ENCODE results near the gene KANSL1. TPM values are rescaled to one million over a fixed set of nuclear protein-coding genes. Genes with fewer than 3 reads are reported as not detected.
A peak's percentile ranks its signal among the peaks of the same experiment; 100 is the strongest.

KANSL1 gene
- total RNA-seq, 1 donor from 2014 or later, result 132 TPM

DNA sequence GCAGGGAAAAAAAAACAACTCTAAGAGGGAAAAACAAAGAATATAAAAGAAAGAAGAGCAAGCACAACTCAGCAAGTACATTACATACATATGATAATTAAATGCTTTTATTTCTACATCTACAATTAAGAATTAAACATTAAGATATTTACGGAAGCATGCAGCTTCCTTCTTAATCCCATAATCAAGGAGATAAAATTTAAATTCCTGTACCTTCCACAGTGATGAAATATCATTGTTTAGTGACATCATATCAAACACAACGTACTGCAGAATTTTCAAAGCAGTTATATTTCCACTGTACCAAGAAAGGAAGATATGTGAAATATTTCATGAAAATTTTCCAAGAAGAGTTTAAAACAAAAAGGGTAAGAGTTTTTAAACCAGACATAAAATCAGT lies 26.0 kb downstream of the KANSL1 start:
- DNase-seq (ENCODE audit: low read depth), result no peak

DNA sequence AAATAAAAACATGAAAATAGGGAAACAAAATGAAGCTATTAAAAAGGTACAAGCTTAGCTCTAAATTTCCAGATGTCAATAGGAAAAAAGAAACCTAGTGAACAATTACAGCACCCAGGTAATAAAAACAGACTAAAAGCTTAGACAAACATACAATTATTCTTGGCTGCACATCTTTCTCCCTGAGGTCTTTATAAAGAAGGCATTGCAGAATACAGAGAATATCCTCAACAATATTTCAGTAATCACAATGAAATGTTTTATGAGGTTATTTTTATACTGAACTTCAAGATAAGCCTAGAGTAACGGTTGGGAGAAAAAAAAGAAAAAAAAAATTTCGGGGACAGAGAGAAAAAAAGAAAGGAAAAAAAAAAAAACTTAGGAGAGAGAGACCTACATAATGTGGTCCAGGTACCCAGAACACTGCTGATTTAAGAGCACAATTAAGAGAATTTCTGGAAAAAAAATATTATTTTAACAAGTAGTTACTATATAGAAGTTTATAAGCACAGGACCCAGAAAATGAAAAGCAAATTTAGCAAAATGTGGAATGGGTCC lies 26.5 kb downstream of the KANSL1 start:
- DNase-seq (ENCODE audit: low read depth), result no peak

DNA sequence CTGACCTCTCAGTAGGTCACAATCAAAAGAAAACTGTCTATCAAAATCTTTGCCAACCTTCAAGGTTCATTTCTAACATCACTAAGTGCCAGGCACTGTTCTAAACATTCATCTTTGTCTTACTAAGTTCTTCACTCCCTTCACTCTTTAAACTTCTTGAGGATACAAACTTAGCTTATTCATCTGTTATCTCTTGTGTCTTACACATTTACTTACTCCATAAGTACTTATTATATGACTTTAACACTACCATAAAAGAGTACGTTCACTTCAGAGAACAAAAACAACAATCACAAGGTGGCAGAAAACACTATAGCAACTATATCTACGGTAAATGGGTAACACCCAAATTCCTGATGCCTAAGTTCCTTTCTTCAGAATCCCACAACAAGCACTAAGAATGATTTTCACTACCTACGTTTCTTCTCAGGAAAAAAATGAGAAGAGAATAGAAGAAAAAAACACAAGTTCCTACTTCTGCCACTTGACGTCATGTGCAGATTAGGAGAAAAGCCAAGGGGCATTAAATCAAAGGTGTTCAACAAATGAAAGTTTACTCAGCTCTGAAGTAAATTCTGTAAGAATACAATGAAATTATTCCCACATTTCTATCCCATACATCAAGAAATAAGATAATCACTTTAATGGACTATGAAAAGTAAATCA lies 29.2 kb downstream of the KANSL1 start:
- no peak for DNase-seq (ENCODE audit: low read depth)

DNA sequence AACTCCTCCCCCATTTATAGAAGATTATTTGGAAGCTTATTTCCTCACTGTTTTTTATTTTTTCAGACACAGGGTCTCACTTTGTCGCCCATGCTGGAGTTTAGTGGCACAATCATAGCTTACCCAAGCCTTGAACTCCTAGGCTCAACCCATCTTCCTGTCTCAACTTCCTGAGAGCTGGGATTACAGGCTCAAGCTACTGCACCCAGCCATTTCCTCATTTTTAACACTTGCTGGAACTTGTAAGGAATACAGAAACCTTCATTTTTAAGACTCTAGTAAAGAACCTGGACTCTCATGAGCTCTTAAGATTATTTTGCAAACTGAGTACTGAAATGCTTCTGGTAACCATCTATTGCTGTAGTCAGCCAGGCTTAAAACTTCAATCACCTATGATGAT lies 29.9 kb downstream of the KANSL1 start:
- DNase-seq (ENCODE audit: low read depth), result no peak

DNA sequence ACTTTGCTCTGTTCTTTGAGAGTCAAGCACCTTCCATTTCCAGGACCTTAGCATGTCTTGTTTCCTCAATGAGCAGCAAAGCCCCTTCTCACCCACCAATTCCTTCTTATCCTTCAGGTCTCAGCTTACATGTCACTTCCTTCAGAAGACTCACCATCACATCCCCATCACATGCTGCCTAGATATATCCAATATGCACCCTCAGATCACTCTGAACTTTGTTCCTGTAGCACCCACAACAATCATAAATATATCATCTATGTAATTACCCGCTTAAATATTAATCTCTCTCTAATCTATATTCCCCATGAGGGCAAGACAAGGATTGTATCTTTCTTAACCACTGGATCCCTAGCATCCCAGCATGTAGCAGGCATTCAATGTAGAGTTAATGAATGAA lies 30.4 kb downstream of the KANSL1 start:
- no peak for DNase-seq (ENCODE audit: low read depth)

DNA sequence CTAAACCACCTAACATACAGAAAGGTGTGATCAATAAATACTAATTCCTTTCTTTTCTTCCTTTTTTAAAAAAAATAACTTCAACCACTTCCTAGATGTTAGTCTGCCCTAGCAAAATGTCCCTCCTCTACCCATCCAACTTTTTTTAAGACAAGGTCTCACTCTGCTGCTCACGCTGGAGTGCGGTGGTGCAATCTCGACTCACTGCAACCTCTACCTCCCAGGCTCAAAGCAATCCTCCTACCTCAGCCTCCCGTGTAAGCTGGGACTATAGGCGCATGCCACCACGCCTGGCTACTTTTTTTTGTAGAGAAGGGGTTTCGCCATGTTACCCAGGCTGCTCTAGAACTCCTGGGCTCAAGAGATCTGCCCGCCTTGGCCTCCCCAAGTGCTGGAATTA lies 33.1 kb downstream of the KANSL1 start:
- no peak for DNase-seq (ENCODE audit: low read depth)

DNA sequence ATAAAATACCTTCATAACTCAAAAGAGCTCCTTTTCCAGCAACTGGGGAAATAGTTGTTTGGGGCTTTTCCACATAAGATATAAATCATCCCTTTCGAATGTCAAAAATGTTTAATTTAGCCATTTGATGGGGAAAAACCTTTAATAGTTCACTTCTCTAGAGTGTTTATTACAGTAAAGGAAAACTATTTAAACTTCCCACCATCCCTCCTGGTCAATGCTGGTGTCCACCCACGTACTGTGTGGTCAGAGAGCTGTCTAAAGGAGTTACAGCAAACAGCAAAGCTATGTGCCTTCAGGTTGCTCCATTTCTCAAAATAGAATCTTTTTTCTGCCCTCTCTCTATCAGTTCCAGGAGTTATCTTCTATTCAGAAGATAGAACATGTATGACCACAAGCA lies 33.5 kb downstream of the KANSL1 start:
- peak; percentile 84 for DNase-seq (ENCODE audit: low read depth)

DNA sequence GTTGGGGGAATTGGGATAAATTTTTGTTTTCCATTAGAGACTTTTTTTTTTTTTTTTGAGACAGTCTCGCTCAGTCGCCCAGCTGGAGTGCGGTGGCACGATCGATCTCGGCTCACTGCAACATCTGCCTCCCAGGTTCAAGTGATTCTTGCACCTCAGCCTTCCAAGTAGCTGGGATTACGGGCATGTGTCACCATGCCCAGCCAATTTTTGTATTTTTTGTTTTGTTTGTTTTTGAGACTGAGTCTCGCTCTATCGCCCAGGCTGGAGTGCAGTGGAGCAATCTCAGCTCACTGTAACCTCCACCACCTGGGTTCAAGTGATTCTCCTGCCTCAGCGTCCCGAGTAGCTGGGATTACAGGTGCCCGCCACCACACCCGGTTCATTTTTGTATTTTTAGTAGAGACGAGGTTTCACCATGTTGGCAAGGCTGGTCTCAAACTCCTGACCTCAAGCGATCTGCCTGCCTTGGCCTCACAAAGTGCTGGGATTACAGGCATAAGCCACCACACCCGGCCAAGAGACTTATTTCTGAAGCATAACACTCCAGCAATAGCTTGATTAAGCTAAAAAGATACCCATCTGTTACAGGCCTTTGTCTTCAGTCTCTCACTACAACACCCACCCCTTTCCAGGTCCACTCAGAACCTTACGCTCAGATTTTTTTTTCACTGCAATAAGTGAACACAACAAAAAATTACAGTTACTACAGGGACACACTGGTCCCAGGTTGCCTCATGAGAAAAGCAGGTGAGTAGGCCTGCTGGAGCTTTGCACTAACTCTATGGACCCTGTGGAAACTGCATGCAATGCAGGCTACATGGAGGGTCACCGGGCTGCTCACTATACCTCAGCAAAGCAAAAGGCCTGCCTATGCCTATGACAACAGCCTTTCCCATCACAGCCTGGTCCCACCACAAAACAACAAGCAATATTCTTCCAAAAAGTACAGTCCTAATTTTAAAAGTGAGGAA lies 34.6 kb downstream of the KANSL1 start:
- no peak for DNase-seq (ENCODE audit: low read depth)

DNA sequence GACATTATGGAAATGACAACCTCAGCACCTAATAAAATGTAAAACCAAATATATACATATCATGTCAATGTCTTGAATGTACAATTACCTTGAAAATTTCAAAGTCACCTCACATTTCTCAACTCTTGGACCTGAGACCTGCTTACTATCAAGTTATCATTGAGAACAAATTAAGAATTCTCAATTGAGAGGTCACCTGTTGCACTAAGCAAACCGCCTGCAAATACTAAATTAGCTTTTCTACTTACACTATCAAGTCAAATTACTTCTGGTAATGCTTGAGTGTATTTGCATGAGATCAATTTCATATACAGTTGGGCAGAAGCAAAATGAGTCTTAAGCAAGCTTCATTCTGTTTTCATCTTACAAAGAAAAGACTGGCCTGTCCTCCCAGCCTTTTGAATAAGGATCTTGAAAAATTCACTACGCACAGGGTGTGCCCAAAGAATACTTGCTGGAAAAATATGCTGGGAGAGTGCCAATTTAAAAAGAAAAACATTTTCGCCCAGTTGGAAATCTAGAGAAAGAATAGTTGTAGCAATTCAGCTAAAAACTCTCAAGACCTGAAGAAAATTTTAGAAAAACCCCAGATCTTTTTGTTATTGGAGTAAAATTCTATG lies 35.7 kb downstream of the KANSL1 start:
- no peak for DNase-seq (ENCODE audit: low read depth)

DNA sequence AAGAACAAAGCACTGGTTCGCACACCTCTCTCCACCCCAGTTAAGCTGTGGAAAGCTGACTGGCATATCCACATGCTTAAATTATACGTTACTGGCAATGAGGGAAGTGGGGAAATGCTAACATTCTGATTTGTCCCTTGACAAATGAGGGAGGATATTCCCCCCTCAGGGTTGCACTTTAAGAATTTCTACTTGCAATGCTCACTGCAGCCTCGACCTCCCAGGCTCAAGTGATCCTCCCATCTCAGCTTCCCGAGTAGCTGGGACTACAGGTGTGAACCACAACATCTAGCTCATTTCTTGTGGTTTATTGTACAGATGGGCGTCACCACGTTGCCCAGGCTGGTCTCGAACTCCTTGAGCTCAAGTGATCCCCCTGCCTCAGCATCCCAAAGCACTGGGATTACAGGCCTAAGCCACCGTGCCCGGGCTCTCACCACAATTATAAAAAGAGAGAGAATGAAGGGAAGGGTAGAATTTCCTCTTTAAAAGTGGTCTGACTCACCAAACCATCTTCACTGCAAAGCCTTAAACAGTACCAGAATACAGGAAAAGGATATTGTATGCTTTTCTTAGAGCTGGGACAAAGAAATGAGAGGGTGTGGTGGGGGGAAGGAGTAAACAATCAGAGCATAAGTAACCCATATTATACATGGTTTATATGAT lies 38.9 kb downstream of the KANSL1 start:
- no peak for DNase-seq (ENCODE audit: low read depth)

DNA sequence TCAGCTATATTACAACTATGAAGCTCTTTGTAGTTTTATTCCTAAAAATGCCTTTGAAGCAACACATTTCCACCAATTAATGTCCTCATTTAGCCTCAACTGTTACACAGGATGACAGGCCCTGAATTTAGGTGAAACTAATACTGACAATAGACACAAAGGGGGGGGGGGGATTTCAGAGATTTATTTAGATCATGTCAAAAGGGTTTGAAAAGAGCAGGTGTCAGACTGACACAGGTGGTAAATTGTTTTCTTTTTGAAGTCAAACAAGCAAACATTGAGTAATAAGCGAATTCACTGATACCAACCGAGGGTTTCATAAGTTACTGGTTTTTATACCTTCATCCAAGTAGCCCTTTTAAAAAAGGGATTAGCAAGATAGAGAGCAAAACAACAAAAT lies 40.8 kb downstream of the KANSL1 start:
- no peak for DNase-seq (ENCODE audit: low read depth)

DNA sequence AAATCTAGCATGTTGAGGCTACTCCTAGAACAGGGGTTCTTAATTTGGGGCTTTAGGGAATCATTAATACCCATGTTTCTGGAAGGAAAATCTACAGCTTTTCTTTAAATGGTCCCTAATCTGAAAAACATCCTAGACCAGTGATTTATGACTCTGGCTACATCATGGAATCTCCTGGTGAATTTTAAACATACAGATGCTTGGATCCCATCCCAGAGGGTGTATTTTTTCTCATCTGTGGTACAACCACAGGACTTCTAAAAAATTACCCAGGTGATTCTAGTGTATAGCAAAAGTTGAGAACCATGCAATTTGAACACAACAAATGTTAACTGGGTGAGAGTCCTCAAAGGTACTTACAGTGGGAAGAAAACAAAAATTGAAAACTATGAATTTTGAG lies 41.5 kb downstream of the KANSL1 start:
- DNase-seq (ENCODE audit: low read depth), result no peak

DNA sequence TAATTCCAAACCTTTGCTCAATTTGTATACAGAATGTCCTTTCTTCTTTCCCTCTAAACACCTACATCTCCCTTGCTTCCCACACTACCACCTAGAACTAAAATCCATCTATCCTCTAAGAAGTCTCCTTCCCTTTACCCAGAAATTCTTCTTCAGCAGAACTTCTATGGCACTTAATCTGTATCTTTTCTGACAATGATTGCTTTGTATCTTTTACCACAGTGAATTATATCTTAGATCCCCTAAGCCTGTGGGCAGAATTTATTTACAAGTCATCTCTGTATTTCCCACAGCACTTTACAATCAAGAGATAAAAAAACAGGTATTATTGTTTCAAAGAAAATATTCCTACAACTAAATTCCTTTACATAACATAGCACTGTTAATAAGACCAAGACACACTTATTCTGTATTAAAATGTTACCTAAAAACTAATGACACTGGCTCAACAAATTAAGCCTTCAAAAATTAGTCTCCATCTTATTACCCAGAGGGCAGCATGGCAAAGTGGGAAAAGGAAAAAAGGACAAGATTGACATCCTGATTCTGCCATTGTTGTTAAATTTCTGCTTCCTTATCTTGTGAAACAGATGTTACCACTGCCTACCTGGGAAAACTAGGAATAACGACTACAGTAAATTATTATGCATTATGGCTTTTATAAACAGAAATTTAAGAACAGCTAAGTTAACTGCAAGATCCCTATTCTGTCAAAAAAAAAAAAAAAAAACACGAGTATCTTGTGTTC lies 42.8 kb downstream of the KANSL1 start:
- DNase-seq (ENCODE audit: low read depth), result no peak

DNA sequence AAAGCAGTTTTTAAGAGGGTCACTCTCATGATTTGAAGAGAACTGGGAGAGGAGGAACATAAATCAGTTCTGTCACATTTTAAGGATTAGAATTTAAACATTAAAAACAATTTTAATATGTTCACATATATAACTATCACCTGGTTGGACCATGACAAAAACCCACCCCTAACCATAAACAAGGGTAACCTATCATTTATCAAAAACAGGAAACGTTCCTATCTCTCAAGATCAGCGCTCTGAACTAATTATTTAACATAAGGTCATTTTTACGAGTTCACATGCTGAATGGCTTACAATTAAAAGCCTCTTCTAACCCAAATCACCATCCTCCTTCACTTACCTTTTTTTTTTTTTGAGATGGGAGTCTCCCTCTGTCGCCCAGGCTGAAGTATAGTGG lies 45.0 kb downstream of the KANSL1 start:
- DNase-seq (ENCODE audit: low read depth), result no peak

DNA sequence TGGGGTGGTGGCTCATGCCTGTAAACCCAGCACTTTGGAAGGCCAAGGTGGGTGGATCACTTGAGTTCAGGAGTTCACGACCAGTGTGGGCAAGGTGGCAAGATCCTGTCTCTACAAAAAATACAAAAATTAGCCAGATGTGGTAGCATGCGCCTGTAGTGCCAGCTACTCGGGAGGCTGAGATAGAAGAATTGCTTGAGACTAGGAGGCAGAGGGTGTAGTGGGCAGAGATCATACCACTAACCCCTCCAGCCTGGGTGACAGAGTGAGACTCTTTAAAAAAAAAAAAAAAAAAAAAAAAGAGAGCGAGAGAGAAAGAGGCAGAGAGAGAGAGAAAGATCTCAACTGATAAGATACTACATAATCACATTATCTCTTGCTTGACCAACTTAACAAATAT lies 45.9 kb downstream of the KANSL1 start:
- no peak for DNase-seq (ENCODE audit: low read depth)

DNA sequence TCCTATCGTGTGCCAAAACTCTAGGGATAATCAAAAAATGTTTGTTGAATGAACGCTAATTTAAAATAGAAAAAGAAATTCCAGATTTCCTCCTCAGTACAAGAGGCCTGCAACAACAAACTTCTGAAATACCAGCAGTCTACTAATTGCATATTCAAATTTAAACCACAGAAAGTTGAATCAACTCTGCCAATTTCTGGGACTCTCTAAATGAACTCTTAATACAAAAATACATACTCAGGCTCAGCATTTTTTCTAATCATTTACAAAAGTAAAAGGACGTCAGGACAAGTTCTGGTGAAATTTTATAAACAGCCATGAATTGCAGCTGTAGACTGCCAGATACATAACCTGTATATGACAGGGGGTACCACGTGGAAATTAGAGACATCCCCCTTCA lies 49.0 kb downstream of the KANSL1 start:
- DNase-seq (ENCODE audit: low read depth), result no peak

DNA sequence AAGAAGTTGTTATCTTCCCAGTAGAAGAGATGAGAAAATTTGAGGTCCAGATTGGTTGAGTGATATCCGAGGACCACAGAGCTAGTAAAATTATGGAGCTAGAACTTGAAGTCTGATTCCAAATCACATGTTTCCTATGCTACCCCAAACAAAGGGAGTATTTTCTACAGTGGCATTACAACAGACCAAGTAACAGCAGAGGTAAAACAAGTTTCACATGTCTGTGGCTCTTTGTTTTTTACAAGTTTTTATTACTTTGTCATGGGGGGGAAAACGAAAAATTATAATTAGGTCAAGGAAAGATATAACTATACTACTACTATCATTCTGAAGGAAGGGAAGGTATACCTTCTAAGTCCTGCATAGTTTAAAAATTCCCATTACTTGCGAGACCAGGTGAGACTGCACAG lies 49.4 kb downstream of the KANSL1 start:
- DNase-seq (ENCODE audit: low read depth), result no peak

DNA sequence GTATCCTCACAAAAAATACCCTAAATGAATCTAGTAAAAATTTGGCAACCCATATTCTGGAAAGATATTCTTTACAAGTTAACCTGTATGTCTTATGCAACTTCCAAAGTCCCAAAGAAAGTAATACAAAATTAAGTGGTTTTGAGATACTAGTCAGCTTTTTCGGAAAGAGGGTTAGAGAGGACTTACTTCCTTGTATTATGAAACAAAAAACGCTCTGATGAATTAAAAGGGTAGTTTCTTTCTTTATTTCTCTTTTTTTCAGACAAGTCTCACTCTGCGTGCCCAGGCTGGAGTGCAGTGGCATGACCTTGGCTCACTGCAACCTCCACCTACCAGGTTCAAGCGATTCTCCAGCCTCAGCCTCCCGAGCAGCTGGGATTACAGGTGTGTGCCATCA lies 51.6 kb downstream of the KANSL1 start:
- no peak for DNase-seq (ENCODE audit: low read depth)

DNA sequence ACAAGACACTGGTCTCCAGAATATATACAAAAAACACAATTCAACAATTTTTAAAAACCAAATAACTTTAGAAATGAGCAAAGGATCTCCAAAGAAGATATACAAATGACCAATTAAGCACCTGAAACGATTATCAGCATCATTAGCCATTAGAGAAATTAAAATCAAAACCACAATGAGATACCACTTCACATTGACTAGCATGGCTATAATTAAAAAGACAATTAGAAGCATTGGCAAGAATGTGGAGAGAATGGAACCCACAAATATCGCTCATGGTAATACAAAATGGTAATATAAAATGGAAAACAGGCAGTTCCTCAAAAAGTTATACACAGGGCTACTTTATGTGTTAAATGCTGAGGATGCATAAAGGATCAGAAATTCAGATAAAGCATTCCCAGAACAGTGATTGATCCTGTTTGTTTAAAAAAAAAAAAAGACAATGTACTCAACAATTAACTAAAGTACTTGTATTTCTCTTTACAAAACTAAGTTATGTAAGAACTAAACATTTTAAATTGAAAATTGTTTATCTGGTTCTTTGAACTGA lies 52.5 kb downstream of the KANSL1 start:
- no peak for DNase-seq (ENCODE audit: low read depth)

DNA sequence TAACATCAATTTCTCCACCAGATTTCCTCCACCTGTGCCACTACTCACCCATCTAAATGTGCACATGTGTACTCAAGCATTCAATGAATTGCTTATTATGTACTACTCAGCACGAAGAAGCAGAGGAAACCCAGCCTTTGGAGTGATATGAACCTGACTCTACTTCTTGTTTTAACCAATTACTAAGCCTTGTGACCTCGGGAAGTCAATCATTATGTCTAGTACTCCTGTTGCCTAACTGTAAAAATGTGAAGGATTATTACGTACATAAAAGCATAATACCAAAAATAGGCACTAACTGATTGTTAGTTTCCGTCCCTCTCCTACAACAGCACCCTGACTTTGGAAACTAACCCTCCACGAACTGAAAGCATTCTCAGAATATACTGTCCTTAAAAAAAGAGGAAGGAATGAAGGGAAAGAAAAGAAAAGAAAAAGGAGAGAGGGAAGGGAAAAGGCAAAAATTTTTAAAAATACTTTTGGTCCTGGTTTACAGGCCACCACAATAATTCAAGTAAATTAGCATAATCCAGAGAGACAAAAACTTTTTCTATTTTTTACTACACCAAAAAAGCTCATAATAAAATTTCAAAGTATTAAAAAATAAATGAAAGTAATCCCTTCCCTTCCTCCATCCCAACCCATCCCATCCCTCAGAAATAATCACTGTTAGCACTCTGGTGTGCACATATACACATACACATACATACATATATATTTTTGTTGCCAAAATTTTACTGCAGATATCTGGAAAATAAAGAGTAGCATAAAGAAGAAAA lies 53.6 kb downstream of the KANSL1 start:
- peak; percentile 86 for DNase-seq (ENCODE audit: low read depth)
